Hematopoietic multipotent progenitor cell treated with erythropoietin and hydrocortisone succinate and interleukin-3 and kit ligand, for 6 days (in vitro differentiated cells): ENCODE results near the gene TGFBR3L.
"Not testable (repeated sequence)": the region's sequence is repeated elsewhere in the genome, so short reads cannot be mapped to it uniquely, and the experiment has no call there.

Experiments used
- DNase-seq: peaks from one replicate; pipeline ENCODE4 v3.0.0-alpha.2; 2015

TGFBR3L gene

GRCh38 chr19:7905268-7905667 is 9.4 kb upstream of the TGFBR3L start:
- no peak for DNase-seq

GRCh38 chr19:7905859-7906258 is 8.8 kb upstream of the TGFBR3L start:
- DNase-seq = no peak

GRCh38 chr19:7907122-7907521 is 7.5 kb upstream of the TGFBR3L start:
- no peak for DNase-seq

GRCh38 chr19:7907544-7907943 is 7.1 kb upstream of the TGFBR3L start:
- no peak for DNase-seq

- peak; percentile 27 for DNase-seq
Measured at GRCh38 chr19:7908078-7908699, 6.4 kb upstream of the TGFBR3L start.

- DNase-seq = no peak
Measured at GRCh38 chr19:7908742-7909461, 5.7 kb upstream of the TGFBR3L start.

GRCh38 chr19:7909471-7910067 is 5.1 kb upstream of the TGFBR3L start:
- no peak for DNase-seq

- no peak for DNase-seq
Measured at GRCh38 chr19:7910321-7911161, 4.1 kb upstream of the TGFBR3L start.

GRCh38 chr19:7911508-7912143 is 3.0 kb upstream of the TGFBR3L start:
- no peak for DNase-seq

GRCh38 chr19:7912144-7912696 is 2.4 kb upstream of the TGFBR3L start:
- no peak for DNase-seq

GRCh38 chr19:7912697-7913564 is 1.7 kb upstream of the TGFBR3L start:
- no peak for DNase-seq

GRCh38 chr19:7913652-7914051 is 978 bp upstream of the TGFBR3L start:
- DNase-seq = no peak

- DNase-seq = no peak
Measured at GRCh38 chr19:7914099-7914498, 531 bp upstream of the TGFBR3L start.

- DNase-seq = no peak
Measured at GRCh38 chr19:7915250-7916102, 846 bp downstream of the TGFBR3L start.

GRCh38 chr19:7916103-7916954 is 1.7 kb downstream of the TGFBR3L start:
- peak; percentile 57 for DNase-seq

- no peak for DNase-seq
Measured at GRCh38 chr19:7916955-7917266, 2.3 kb downstream of the TGFBR3L start.

- DNase-seq = peak; percentile 83
Measured at GRCh38 chr19:7917267-7918061, 2.8 kb downstream of the TGFBR3L start.

- not testable (repeated sequence) for DNase-seq
Measured at GRCh38 chr19:7918062-7918614, 3.5 kb downstream of the TGFBR3L start.
